ENCODE data around the gene SCO1. TPM values are rescaled to one million over a fixed set of nuclear protein-coding genes. Genes with fewer than 3 reads are reported as not detected.

Gene SCO1
- total RNA-seq, 1 experiment from 2014 or later = 28.0 TPM

DNA sequence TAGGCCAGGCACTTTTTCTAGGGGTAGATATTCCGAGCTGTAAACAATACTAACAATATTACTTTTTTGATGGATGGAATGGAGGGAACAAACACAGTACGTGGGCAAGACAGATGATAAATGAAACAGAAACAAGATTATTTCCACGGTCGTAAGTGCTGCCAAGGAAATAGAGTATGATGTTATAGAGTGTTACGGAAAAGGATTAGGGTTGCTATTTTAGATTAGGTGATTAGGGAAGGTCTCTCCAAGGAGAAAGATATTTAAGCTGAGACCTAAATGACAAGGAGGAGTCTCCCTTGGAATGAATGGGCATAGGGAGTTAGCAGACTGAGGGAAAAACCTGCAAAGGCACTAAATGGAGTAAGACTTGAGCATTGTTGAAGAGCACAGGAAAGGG is 8.4 kb upstream of the SCO1 start:
- intact Hi-C loops (cut with micrococcal nuclease; ENCODE audit: unreplicated experiment) = no loop called here

DNA sequence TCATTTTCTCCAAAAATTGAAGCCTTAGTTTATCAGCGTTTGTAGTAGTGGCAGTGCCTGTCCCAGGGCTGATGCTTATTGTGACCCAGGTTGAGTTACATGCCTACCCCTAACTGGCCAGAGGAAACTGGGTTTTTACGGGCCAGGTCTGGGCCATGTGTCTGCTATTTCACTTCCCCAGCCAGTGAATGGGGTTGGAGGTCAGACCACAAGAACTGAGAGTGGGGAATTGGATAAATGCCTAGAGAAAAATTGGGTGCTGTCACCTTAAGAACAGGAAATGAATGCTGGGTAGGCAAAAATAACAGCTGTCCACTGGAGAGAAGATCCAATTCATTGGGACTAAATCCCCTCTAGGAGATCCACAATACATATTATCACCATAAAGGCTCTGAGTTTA is 5.2 kb upstream of the SCO1 start:
- peaks cover 4% of the 10 kb centered on the region for H3K36me3 ChIP-seq (ENCODE audit: control insufficient read depth, insufficient read depth, low read length)
- intact Hi-C loops (cut with micrococcal nuclease; ENCODE audit: unreplicated experiment) (no loop called here), in situ Hi-C loops (cut with HindIII; ENCODE audit: low pct_unique_long_range_greater_than_20kb, low sequenced_read_pairs) (no loop called here)
- H3K4me1 ChIP-seq (ENCODE audit: control insufficient read depth, insufficient read depth, low read length) = peaks cover 4% of the 10 kb centered on the region; the same call in 1 of the 2 replicates
- DNase-seq (ENCODE audit: low read depth, low spot score) = no peak
- BruUV-seq (replicated peaks) = no TSS peak
- no peak overlapping the region for H3K4me3 ChIP-seq (ENCODE audit: low read depth in 2 of 2, low read length in 2 of 2)
- H3K27ac ChIP-seq (ENCODE audit: low read length) = no peak overlapping the region
- TF ChIP-seq, protein P1, sequence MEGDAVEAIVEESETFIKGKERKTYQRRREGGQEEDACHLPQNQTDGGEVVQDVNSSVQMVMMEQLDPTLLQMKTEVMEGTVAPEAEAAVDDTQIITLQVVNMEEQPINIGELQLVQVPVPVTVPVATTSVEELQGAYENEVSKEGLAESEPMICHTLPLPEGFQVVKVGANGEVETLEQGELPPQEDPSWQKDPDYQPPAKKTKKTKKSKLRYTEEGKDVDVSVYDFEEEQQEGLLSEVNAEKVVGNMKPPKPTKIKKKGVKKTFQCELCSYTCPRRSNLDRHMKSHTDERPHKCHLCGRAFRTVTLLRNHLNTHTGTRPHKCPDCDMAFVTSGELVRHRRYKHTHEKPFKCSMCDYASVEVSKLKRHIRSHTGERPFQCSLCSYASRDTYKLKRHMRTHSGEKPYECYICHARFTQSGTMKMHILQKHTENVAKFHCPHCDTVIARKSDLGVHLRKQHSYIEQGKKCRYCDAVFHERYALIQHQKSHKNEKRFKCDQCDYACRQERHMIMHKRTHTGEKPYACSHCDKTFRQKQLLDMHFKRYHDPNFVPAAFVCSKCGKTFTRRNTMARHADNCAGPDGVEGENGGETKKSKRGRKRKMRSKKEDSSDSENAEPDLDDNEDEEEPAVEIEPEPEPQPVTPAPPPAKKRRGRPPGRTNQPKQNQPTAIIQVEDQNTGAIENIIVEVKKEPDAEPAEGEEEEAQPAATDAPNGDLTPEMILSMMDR (IDR thresholded peaks at IDR 0.05) = no peak
- TF ChIP-seq POLR2AphosphoS5 (IDR thresholded peaks at IDR 0.05; ENCODE audit: low read depth, low read length) (no peak), SIN3A (IDR thresholded peaks at IDR 0.05; ENCODE audit: borderline replicate concordance, insufficient read depth, low read depth, low read length) (no peak), REST (IDR thresholded peaks at IDR 0.05; ENCODE audit: insufficient read depth in 1 of 2, low read depth in 2 of 2, low read length in 1 of 2) (no peak), TCF7L2 (IDR thresholded peaks at IDR 0.05; ENCODE audit: low read depth, low read length) (no peak)
- no peaks in the 10 kb centered on the region for H3K27me3 ChIP-seq (ENCODE audit: control insufficient read depth, insufficient read depth, low read length)
- CTCF ChIA-PET = no interaction called here
- POLR2A ChIA-PET = no interaction called here
- no peak for ATAC-seq
- H3K9me3 ChIP-seq (ENCODE audit: control insufficient read depth, insufficient read depth, low read depth, low read length) = no peaks in the 10 kb centered on the region

More for the DNA sequence above, 8.4 kb upstream of the SCO1 start:
- no peak overlapping the region for H3K4me3 ChIP-seq (ENCODE audit: low read depth in 2 of 2, low read length in 2 of 2)
- in situ Hi-C loops (cut with HindIII; ENCODE audit: low pct_unique_long_range_greater_than_20kb, low sequenced_read_pairs) = no loop called here
- ATAC-seq = no peak
- no peak for DNase-seq (ENCODE audit: low read depth, low spot score)
- POLR2A ChIA-PET = no interaction called here
- H3K4me1 ChIP-seq (ENCODE audit: control insufficient read depth, insufficient read depth, low read length) = no peaks in the 10 kb centered on the region
- H3K27me3 ChIP-seq (ENCODE audit: control insufficient read depth, insufficient read depth, low read length) = no peaks in the 10 kb centered on the region
- H3K9me3 ChIP-seq (ENCODE audit: control insufficient read depth, insufficient read depth, low read depth, low read length) = no peaks in the 10 kb centered on the region
- BruUV-seq (replicated peaks) = no TSS peak
- TF ChIP-seq TCF7L2 (IDR thresholded peaks at IDR 0.05; ENCODE audit: low read depth, low read length) (no peak), SIN3A (IDR thresholded peaks at IDR 0.05; ENCODE audit: borderline replicate concordance, insufficient read depth, low read depth, low read length) (no peak), POLR2AphosphoS5 (IDR thresholded peaks at IDR 0.05; ENCODE audit: low read depth, low read length) (no peak), REST (IDR thresholded peaks at IDR 0.05; ENCODE audit: insufficient read depth in 1 of 2, low read depth in 2 of 2, low read length in 1 of 2) (no peak)
- TF ChIP-seq, protein P1 (IDR thresholded peaks at IDR 0.05) = no peak
- peaks cover 2% of the 10 kb centered on the region for H3K36me3 ChIP-seq (ENCODE audit: control insufficient read depth, insufficient read depth, low read length)
- CTCF ChIA-PET = no interaction called here
- no peak overlapping the region for H3K27ac ChIP-seq (ENCODE audit: low read length)

Data from Panc1 (cell line).